B cell (primary cell): ENCODE measurements around the gene PLCB4.

ENCODE experiments used
- EZH2 ChIP-seq: IDR thresholded peaks from 2 replicates; pipeline ENCODE4 v1.6.1; 2012; ENCODE audit warnings: borderline replicate concordance, low read depth, mild to moderate bottlenecking, moderate library complexity, low read length; ENCODE audit not compliant: insufficient read depth, poor library complexity, severe bottlenecking
- TF ChIP-seq, protein P1 (sequence below): fragments of 200-600 bp; IDR thresholded peaks from one replicate; pipeline ENCODE4 v1.8.0; 2022; ENCODE audit warnings: antibody characterized with exemption, mild to moderate bottlenecking

DNA sequence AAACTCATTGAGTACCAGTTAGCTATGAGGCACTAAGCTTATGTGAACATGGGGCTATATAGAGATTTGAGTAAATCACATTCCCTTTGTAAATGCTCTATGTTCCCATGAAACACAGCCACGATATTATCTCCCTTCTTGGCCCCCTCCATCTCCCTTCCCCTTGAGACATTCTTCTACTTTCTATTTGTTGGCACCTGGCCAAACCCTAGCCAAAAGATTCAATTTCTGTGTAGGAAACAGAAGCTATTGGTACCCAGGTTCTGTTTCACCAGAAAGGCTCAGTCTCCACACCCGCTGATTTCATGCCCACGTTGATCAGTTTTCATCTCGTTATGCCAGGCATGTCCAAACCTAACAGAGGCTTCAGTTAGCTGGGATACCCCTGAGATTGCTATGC is 300.0 kb downstream of the PLCB4 start:
- no peak for TF ChIP-seq EZH2
- TF ChIP-seq, protein P1, sequence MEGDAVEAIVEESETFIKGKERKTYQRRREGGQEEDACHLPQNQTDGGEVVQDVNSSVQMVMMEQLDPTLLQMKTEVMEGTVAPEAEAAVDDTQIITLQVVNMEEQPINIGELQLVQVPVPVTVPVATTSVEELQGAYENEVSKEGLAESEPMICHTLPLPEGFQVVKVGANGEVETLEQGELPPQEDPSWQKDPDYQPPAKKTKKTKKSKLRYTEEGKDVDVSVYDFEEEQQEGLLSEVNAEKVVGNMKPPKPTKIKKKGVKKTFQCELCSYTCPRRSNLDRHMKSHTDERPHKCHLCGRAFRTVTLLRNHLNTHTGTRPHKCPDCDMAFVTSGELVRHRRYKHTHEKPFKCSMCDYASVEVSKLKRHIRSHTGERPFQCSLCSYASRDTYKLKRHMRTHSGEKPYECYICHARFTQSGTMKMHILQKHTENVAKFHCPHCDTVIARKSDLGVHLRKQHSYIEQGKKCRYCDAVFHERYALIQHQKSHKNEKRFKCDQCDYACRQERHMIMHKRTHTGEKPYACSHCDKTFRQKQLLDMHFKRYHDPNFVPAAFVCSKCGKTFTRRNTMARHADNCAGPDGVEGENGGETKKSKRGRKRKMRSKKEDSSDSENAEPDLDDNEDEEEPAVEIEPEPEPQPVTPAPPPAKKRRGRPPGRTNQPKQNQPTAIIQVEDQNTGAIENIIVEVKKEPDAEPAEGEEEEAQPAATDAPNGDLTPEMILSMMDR, result no peak
